Measurements from ENCODE around the gene ELMO1.

ELMO1 gene

GRCh38 chr7:37201003-37201875, 247.4 kb downstream of the ELMO1 start:
- no peak overlapping the region for H3K4me3 ChIP-seq (ENCODE audit: low read length)
- TF ChIP-seq CTCF (conservative IDR thresholded peaks at IDR 0.05; ENCODE audit: low read length), result peak; percentile 84
- DNase-seq (ENCODE audit: low read depth), result peak; percentile 72

GRCh38 chr7:37198906-37199485, 249.7 kb downstream of the ELMO1 start:
- DNase-seq (ENCODE audit: low read depth), result peak; percentile 65
- peak; percentile 88 for TF ChIP-seq CTCF (conservative IDR thresholded peaks at IDR 0.05; ENCODE audit: low read length)
- no peak overlapping the region for H3K4me3 ChIP-seq (ENCODE audit: low read length)

- H3K4me3 ChIP-seq (ENCODE audit: low read length), result no peak overlapping the region
- TF ChIP-seq CTCF (conservative IDR thresholded peaks at IDR 0.05; ENCODE audit: low read length), result no peak
- DNase-seq (ENCODE audit: low read depth), result no peak
These were observed 250.4 kb downstream of the ELMO1 start for GRCh38 chr7:37198041-37198905.

- DNase-seq (ENCODE audit: low read depth), result no peak
- no peak overlapping the region for H3K4me3 ChIP-seq (ENCODE audit: low read length)
- no peak for TF ChIP-seq CTCF (conservative IDR thresholded peaks at IDR 0.05; ENCODE audit: low read length)
These were observed 251.6 kb downstream of the ELMO1 start for GRCh38 chr7:37197108-37197507.

GRCh38 chr7:37196676-37197075, 252.0 kb downstream of the ELMO1 start:
- no peak for DNase-seq (ENCODE audit: low read depth)
- TF ChIP-seq CTCF (conservative IDR thresholded peaks at IDR 0.05; ENCODE audit: low read length), result no peak
- H3K4me3 ChIP-seq (ENCODE audit: low read length), result no peak overlapping the region

GRCh38 chr7:37195388-37195787, 253.3 kb downstream of the ELMO1 start:
- H3K4me3 ChIP-seq (ENCODE audit: low read length), result no peak overlapping the region
- no peak for TF ChIP-seq CTCF (conservative IDR thresholded peaks at IDR 0.05; ENCODE audit: low read length)
- no peak for DNase-seq (ENCODE audit: low read depth)

Data from AG10803 (cell line).